GM15510 (cell line): ENCODE data around the gene TIMM29.

Experiments used
- POLR2A ChIP-seq: IDR thresholded peaks from 3 replicates; pipeline ENCODE4 v1.6.1; 2011; ENCODE audit warnings: borderline replicate concordance; ENCODE audit not compliant: insufficient read length; ENCODE audit errors: extremely low read depth

The TIMM29 gene

GRCh38 chr19:10896851-10897526 lies 31.6 kb upstream of the TIMM29 start:
- no peak for TF ChIP-seq POLR2A

- no peak for TF ChIP-seq POLR2A
Observed at GRCh38 chr19:10898633-10899032, 30.0 kb upstream of the TIMM29 start.

- TF ChIP-seq POLR2A: no peak
Observed at GRCh38 chr19:10899151-10899653, 29.4 kb upstream of the TIMM29 start.

- no peak for TF ChIP-seq POLR2A
Observed at GRCh38 chr19:10907925-10908324, 20.7 kb upstream of the TIMM29 start.

- no peak for TF ChIP-seq POLR2A
Observed at GRCh38 chr19:10908380-10908960, 20.1 kb upstream of the TIMM29 start.

DNA sequence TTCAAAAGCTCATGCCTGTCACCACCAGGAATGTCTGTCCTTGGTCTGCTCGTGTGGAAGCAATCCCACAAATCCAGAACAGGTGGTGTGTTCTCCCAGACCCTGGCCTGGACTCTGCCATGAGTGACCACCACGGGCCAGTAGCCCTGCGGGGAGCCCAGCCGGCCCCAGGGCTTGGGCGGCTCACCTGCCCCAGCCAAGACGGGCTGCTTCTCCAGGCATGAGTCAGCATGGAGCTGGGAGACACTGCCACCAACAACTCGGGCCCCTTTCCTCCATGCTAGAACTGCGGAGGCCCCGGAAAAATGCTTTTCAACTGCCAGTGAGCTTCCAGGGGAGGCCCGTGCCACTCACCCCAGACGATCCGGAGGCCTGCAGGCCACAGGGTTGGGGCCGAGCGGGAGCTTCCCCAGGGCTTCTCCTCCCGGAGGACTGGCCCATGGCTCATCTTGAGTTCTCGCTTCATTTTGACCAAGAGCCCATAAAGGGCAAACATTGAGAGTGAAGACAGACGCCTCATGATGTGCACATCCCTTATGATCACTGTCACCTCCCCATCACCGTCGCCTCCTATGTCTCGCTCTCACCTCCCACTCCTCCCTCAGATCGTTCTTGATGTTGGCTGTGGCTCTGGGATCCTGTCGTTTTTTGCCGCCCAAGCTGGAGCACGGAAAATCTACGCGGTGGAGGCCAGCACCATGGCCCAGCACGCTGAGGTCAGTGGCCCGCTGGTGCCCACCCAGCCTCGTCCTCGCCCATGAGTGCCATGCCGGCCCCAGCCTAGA lies 16.8 kb upstream of the TIMM29 start:
- TF ChIP-seq POLR2A: no peak

- TF ChIP-seq POLR2A: no peak
Observed at GRCh38 chr19:10912619-10913018, 16.0 kb upstream of the TIMM29 start.

- no peak for TF ChIP-seq POLR2A
Observed at GRCh38 chr19:10913716-10914340, 14.8 kb upstream of the TIMM29 start.

DNA sequence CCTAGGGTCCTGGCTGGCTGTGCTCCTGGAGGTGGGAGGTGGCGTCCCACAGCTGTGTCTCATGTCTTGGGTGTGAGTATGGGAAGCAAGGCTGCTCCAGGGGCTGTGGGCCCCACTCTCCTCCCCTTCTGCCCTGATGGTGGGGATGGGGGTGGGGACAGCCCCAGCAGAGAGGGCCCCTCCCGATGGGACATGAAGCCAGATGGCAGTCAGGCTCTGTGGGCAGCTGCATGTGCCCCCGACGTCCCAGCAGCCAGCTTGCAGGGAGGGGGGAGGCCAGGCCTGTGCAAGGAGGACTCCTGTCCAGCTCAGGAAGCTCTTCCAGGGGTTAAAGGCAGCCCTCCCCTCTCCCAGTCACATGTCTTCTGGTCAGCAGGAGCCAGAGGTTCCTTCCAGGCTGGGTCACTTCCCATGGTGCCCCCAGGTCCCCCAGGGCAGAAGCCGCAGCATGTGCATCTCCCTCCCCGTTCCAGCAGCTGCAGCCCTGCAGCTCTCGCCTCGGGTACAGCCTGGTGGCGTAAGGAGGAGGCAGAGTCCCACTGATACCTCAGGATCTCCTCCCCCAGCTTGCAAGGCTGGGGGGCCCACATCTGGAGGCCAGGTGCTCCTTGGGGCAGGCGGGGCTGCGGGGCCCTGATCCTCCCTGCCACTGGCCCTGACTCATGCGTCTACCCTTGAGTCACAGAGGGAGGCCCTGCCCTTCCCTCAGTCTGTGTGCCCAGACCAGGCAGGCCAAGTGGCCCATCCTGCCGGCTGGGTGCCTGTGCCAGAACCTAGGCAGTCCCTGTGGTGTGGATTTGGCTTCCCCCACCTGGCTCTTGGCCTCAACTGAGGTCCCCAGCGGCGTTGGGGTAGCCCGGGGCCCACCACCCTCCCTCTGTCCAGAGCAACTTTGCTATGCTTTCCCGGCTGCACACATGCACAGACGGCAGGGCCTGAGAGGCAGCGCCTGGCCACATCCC lies 13.2 kb upstream of the TIMM29 start:
- TF ChIP-seq POLR2A: no peak

GRCh38 chr19:10916602-10917001 lies 12.0 kb upstream of the TIMM29 start:
- no peak for TF ChIP-seq POLR2A

DNA sequence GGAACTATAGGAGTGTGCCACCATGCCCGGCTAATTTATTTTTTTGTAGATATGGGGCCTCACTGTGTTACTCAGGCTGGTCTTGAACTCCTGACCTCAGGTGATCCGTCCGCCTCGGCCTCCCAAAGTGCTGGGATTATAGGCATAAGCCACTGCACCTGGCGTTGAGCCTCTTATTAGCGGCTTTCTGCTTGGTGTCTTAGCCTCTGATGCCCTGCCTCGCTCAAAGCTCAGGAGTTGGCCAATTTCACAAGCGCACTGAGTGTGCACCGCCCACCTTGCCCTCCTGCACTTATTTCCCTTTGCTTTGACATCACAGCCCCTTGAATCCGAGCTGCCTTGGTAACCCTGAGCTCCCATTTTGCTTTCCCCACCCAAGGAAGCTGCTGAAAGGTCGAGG lies 10.3 kb upstream of the TIMM29 start:
- no peak for TF ChIP-seq POLR2A

- no peak for TF ChIP-seq POLR2A
Observed at GRCh38 chr19:10919352-10920287, 9.0 kb upstream of the TIMM29 start.

- no peak for TF ChIP-seq POLR2A
Observed at GRCh38 chr19:10920288-10920655, 8.3 kb upstream of the TIMM29 start.
